GM12873 (cell line): ENCODE data around the gene PDE9A.

Source experiments
- CTCF ChIP-seq: IDR thresholded peaks from 2 replicates; pipeline ENCODE4 v1.5.1; 2012; ENCODE audit warnings: low read depth, mild to moderate bottlenecking, moderate library complexity, low read length, control low read depth; ENCODE audit not compliant: insufficient read depth; ENCODE audit errors: missing control alignments

The PDE9A gene

DNA sequence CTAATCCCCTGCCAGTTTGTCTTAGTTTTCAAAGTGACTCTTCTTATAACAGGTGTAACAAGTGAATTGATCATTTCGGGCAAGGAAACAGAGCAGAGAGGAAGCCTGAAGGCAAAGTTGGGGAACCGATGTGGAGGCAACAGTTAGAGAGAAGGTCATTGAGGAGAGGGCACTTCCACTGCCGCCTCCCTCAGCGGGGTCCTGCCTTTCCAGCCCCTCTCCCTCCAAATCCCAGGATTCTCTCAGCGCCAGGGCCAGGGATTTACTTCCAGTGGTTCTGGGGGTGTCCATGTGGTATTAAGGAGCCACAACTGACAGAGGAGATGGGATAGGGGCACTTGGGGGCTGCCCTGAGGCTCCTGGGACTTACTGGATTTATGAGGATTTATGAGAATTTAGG lies 39.7 kb upstream of the PDE9A start:
- TF ChIP-seq CTCF: no peak

DNA sequence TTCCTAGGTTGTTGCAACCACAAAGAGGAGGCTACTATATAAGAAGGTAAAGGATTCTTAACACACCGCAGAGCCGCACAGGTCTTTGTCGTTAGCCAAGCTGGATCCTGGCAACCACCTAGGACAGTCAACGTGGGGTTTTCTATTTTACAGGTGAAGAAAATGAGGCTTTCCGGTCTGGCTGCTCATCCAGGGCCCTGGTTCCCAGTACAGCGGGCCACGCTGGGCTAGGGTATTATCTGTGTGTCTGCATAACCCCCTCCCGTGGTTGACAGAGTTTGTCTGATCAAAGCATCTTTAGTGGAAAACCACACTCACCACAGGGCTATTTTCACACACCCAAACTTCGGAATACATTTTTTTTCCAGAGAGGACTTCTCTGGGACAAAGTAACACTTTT lies 39.0 kb upstream of the PDE9A start:
- no peak for TF ChIP-seq CTCF

- no peak for TF ChIP-seq CTCF
Observed at GRCh38 chr21:42614811-42615351, 38.5 kb upstream of the PDE9A start.

GRCh38 chr21:42615924-42616323 lies 37.5 kb upstream of the PDE9A start:
- TF ChIP-seq CTCF: no peak

DNA sequence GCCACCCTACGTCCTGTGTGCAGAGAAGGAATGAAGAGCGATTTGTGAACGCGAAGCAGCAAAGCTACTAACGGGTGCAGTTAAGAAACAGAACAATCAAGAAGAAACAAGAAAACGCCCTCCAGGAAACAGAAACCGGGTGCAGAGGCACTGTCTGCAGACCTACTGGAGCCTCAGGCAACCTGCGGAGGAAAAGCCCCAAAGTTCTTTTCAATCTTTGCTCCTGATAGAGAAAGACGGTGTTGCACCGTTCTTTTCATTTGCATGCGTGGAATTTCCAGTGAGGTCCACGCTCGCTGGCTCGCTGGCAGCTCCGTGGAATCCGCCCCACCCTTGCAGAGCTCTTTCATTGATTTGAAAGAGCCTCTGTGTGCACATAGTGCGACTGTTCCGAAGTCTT lies 37.0 kb upstream of the PDE9A start:
- TF ChIP-seq CTCF: no peak

- TF ChIP-seq CTCF: no peak
Observed at GRCh38 chr21:42616941-42617340, 36.5 kb upstream of the PDE9A start.

DNA sequence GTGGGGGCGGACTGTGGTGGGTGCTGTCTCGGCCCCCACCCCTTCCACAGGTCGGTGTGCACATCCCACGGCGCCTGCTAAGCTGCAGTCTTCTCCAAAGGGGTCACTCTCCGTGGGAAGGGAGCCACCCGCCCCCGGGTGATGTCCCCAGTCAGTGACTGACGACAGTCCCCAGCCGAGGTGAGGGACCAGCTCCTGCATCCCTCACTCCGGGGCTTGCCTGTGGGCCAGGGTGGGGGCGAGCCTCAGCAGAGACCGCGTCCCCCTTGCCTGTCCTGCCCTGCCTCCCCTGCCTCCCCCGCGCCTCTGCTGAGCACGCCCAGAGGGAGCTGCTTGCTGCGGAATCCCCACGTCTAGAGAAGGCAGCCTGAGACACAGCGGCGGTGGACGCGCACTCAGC lies 35.9 kb upstream of the PDE9A start:
- TF ChIP-seq CTCF: no peak
